ENCODE data around the gene SLC35B2.

GRCh38 chr6:44230034-44230675 is 27.2 kb downstream of the SLC35B2 start:
- no peak for TF ChIP-seq EZH2 (IDR thresholded peaks at IDR 0.05; ENCODE audit: insufficient read depth, poor library complexity, severe bottlenecking)
- TF ChIP-seq EZH2phosphoT487 (IDR thresholded peaks at IDR 0.05; ENCODE audit: insufficient read depth, low read depth) = no peak
